Naive thymus-derived CD4-positive, alpha-beta T cell (primary cell): ENCODE data around the gene C18orf63. TPM values are rescaled to one million over a fixed set of nuclear protein-coding genes. Genes with fewer than 3 reads are reported as not detected.

ENCODE experiments used
- ATAC-seq: fragments of 150-1000 bp; cut with Tn5 transposase; 2 replicates; pipeline ENCODE4 v1.10.0; 2021; ENCODE audit warnings: mild to moderate bottlenecking, moderate library complexity
- CTCF ChIA-PET: fragments of 350-600 bp; sonication (Branson Sonifier 250); formaldehyde crosslinking; loops from one replicate; lab custom pipeline; 2021; ENCODE audit warnings: antibody characterized with exemption; lab: Charles Lee
- POLR2A ChIA-PET: fragments of 350-600 bp; sonication (Branson Sonifier 250); formaldehyde crosslinking; loops from one replicate; lab custom pipeline; 2021; ENCODE audit warnings: antibody characterized with exemption, inconsistent platforms; lab: Charles Lee
- DNase-seq, 9 donors: peaks; one replicate each; pipeline versions ENCODE4 v3.0.0 to v3.0.0-alpha.2; 2020 to 2022; ENCODE audit warnings: mixed read lengths in 1 of 9
- H3K27ac ChIP-seq: one replicate; pipeline ENCODE4 v1.7.0; 2013; ENCODE audit warnings: mild to moderate bottlenecking, low read depth, low read length, moderate library complexity
- H3K27me3 ChIP-seq, 2 donors: one replicate each; pipeline ENCODE4 v1.7.0; 2013; ENCODE audit warnings: low read length in 2 of 2, mild to moderate bottlenecking in 2 of 2, moderate library complexity in 2 of 2; ENCODE audit not compliant: control insufficient read depth in 2 of 2, insufficient read depth in 2 of 2
- H3K36me3 ChIP-seq, 3 experiments: 1 replicate in 2 of 3; 2 replicates in 1 of 3; pipeline ENCODE4 v1.7.0; 2013; ENCODE audit warnings: low read length in 3 of 3, mild to moderate bottlenecking in 3 of 3, moderate library complexity in 1 of 3; ENCODE audit not compliant: insufficient read depth in 3 of 3, control insufficient read depth in 2 of 3
- H3K4me1 ChIP-seq, 2 donors: one replicate each; pipeline ENCODE4 v1.7.0; 2013; ENCODE audit warnings: low read length in 2 of 2, mild to moderate bottlenecking in 2 of 2, moderate library complexity in 1 of 2; ENCODE audit not compliant: control insufficient read depth in 2 of 2, insufficient read depth in 2 of 2
- H3K4me3 ChIP-seq: 2 replicates; pipeline ENCODE4 v1.7.0; 2013; ENCODE audit warnings: mild to moderate bottlenecking, low read length
- H3K9me3 ChIP-seq, 3 experiments: 1 replicate in 2 of 3; 2 replicates in 1 of 3; pipeline ENCODE4 v1.7.0; 2013; ENCODE audit warnings: low read length in 3 of 3; ENCODE audit not compliant: control insufficient read depth in 2 of 3
- H3K27ac Mint-ChIP-seq, 9 donors: one replicate each; pipeline ENCODE4 v1.8.0; 2020 to 2022; ENCODE audit warnings: mixed read lengths in 9 of 9, mild to moderate bottlenecking in 8 of 9, moderate library complexity in 5 of 9, inconsistent platforms in 2 of 9
- H3K27me3 Mint-ChIP-seq, 5 donors: one replicate each; pipeline ENCODE4 v1.8.0; 2021 to 2022; ENCODE audit warnings: mixed read lengths in 5 of 5, mild to moderate bottlenecking in 1 of 5
- H3K36me3 Mint-ChIP-seq, 5 donors: one replicate each; pipeline ENCODE4 v1.8.0; 2020 to 2022; ENCODE audit warnings: mixed read lengths in 5 of 5, mild to moderate bottlenecking in 3 of 5, inconsistent platforms in 1 of 5
- H3K4me1 Mint-ChIP-seq, 7 donors: one replicate each; pipeline ENCODE4 v1.8.0; 2020 to 2022; ENCODE audit warnings: mixed read lengths in 7 of 7, mild to moderate bottlenecking in 3 of 7, inconsistent platforms in 1 of 7
- H3K4me3 Mint-ChIP-seq, 10 donors: one replicate each; pipeline ENCODE4 v1.8.0; 2020 to 2022; ENCODE audit warnings: mild to moderate bottlenecking in 10 of 10, mixed read lengths in 10 of 10, moderate library complexity in 6 of 10, inconsistent platforms in 2 of 10
- H3K9me3 Mint-ChIP-seq, 11 donors: one replicate each; pipeline ENCODE4 v1.8.0; 2020 to 2022; ENCODE audit warnings: mixed read lengths in 11 of 11, mild to moderate bottlenecking in 4 of 11, inconsistent platforms in 1 of 11, moderate library complexity in 1 of 11
- intact Hi-C, 2 donors: fragments of 100-400 bp; cut with micrococcal nuclease; formaldehyde crosslinking; loops; one replicate each; pipeline ENCODE4 v1.15.1; 2023
- polyA plus RNA-seq, 2 donors: library from polyadenylated mRNA; unstranded; fragments of 300-500 nt; fragmentation: Illumina TruSeq; gene quantifications; one replicate each; pipeline ENCODE4 v1.2.3, GENCODE V29; 2021
- total RNA-seq, 6 experiments: library from RNA in 5 of 6; stranded (reverse) in 5 of 6; gene quantifications; 1 replicate in 5 of 6; 2 replicates in 1 of 6; pipeline ENCODE4 v1.2.3 and lab custom pipeline; 2021 to 2026

Gene C18orf63
- total and polyA plus RNA-seq, 7 experiments from 2014 or later, result not detected

GRCh38 chr18:74407888-74408287 lies 92.2 kb downstream of the C18orf63 start:
- Histone ChIP-seq H3K27me3 (no peaks in the 10 kb centered on the region), H3K4me3 (peak overlapping the region; percentile 35), H3K9me3 (no peaks in the 10 kb centered on the region), H3K27ac (peak overlapping the region; percentile 70), H3K36me3 (no peaks in the 10 kb centered on the region), H3K4me1 (peaks cover 5 to 19% of the 10 kb centered on the region in 2 donors)
- DNase-seq (peak in 4 of 9 donors; percentile 12 to 28 (median 13)), ATAC-seq (peak; percentile 41)
- Mint-ChIP-seq H3K36me3 (peaks cover 0 to 14% (median 0%) of the 10 kb centered on the region in 5 donors), H3K4me3 (peak overlapping the region; percentile 71 to 93 (median 84)), H3K9me3 (peaks cover 0 to 6% (median 0%) of the 10 kb centered on the region in 11 donors), H3K27ac (peak overlapping the region; percentile 92 to 99 (median 96)), H3K27me3 (peaks cover 0 to 5% (median 0%) of the 10 kb centered on the region in 5 donors), H3K4me1 (peaks cover 15 to 45% (median 37%) of the 10 kb centered on the region in 7 donors)
- ChIA-PET POLR2A (interaction anchor here (0.6 to 1.7 kb wide), 3 partner anchors 34 to 76 kb away, joined by 3 to 5 read pairs (median 4); no protein-coding TSS in a partner anchor), CTCF (interaction anchor here (1.2 to 1.4 kb wide), 2 partner anchors 17 to 86 kb away, joined by 4 read pairs; no protein-coding TSS in a partner anchor)
- intact Hi-C loops, result loop anchor here (1.0 kb wide), 3 partner anchors 30 to 85 kb away; no protein-coding TSS in a partner anchor

Other genes starting within 250 kb of the C18orf63 start
- gene FBXO15, start 168.0 kb upstream of the C18orf63 start, total RNA-seq, result 1 to 10 TPM; 1.1 to 4.9 (median 1.3) TPM
- gene FBXO15, start 168.0 kb upstream of the C18orf63 start, polyA plus RNA-seq, result 1 to 10 TPM; 4.9 to 5.1 TPM
- gene TIMM21, start 167.3 kb upstream of the C18orf63 start, total RNA-seq, result 10 to 100 TPM in 4 of 5 experiments, 1 to 10 TPM in 1; 9.7 to 30.2 (median 27.9) TPM
- gene TIMM21, start 167.3 kb upstream of the C18orf63 start, polyA plus RNA-seq, result 10 to 100 TPM; 15.2 to 25.8 TPM
- 10 to 100 TPM; 13.9 to 36.9 (median 22.6) TPM for gene CYB5A, start 23.9 kb upstream of the C18orf63 start, total RNA-seq
- gene CYB5A, start 23.9 kb upstream of the C18orf63 start, polyA plus RNA-seq, result 10 to 100 TPM; 46.6 to 57.3 TPM
- not detected for gene DIPK1C, start 141.5 kb downstream of the C18orf63 start, total RNA-seq
- gene DIPK1C, start 141.5 kb downstream of the C18orf63 start, polyA plus RNA-seq, result not detected
- gene CNDP2, start 180.5 kb downstream of the C18orf63 start, total RNA-seq, result 100 to 1,000 TPM; 112 to 169 (median 148) TPM
- 100 to 1,000 TPM in 1 of 2 donors, 10 to 100 TPM in 1; 87.7 to 131 TPM for gene CNDP2, start 180.5 kb downstream of the C18orf63 start, polyA plus RNA-seq
- gene CNDP1, start 218.7 kb downstream of the C18orf63 start, total RNA-seq, result under 1 TPM in 2 of 5 experiments, not detected in 3; 0.19 to 0.34 TPM
- under 1 TPM in 1 of 2 donors, not detected in 1; 0.12 TPM for gene CNDP1, start 218.7 kb downstream of the C18orf63 start, polyA plus RNA-seq